GM12878 (cell line): ENCODE results near the gene HAVCR1.

Experiments used
- BHLHE40 ChIP-seq, 2 experiments: fragments of 450-650 bp in 1 of 2; IDR thresholded peaks; 2 replicates each; pipeline ENCODE4 v1.6.1; 2011 to 2017; ENCODE audit warnings: low read depth in 2 of 2, borderline replicate concordance in 1 of 2, improper control_type of control experiment in 1 of 2, low read length in 1 of 2, mild to moderate bottlenecking in 1 of 2
- CEBPB ChIP-seq, 2 experiments: fragments of 150-350 bp in 1 of 2; IDR thresholded peaks; 2 replicates each; pipeline ENCODE4 v1.6.1; 2012 to 2014; ENCODE audit warnings: low read depth in 2 of 2, low read length in 2 of 2, borderline replicate concordance in 1 of 2, inconsistent platforms in 1 of 2
- CTCF ChIP-seq, 3 experiments: IDR thresholded peaks in 2 of 3; conservative IDR thresholded peaks in 1 of 3; 2 replicates each; pipeline ENCODE4 v1.5.1; 2011; ENCODE audit warnings: low read depth in 3 of 3, low read length in 3 of 3, mild to moderate bottlenecking in 3 of 3, control low read depth in 2 of 3, moderate library complexity in 2 of 3, inconsistent platforms in 1 of 3, mixed read lengths in 1 of 3; ENCODE audit not compliant: control insufficient read depth in 2 of 3, insufficient read depth in 1 of 3; ENCODE audit errors: extremely low read depth in 1 of 3
- EZH2 ChIP-seq: IDR thresholded peaks from 2 replicates; pipeline ENCODE4 v1.6.1; 2012; ENCODE audit warnings: low read depth, mild to moderate bottlenecking, control low read depth, inconsistent platforms, low read length, borderline replicate concordance; ENCODE audit not compliant: control insufficient read depth
- MLLT1 ChIP-seq: fragments of 450-650 bp; IDR thresholded peaks from 2 replicates; pipeline ENCODE4 v1.6.1; 2016; ENCODE audit warnings: mild to moderate bottlenecking
- POLR2A ChIP-seq: IDR thresholded peaks from 2 replicates; pipeline ENCODE4 v1.6.1; 2011; ENCODE audit warnings: low read depth, mild to moderate bottlenecking, low read length
- RAD21 ChIP-seq: IDR thresholded peaks from 2 replicates; pipeline ENCODE4 v1.6.1; 2011; ENCODE audit warnings: mild to moderate bottlenecking, low read depth, low read length, moderate library complexity; ENCODE audit not compliant: insufficient read depth
- RCOR1 ChIP-seq: conservative IDR thresholded peaks from 2 replicates; pipeline ENCODE4 v1.6.1; 2012; ENCODE audit warnings: low read depth, low read length, improper control_type of control experiment
- RFX5 ChIP-seq: IDR thresholded peaks from 2 replicates; pipeline ENCODE4 v1.6.1; 2011; ENCODE audit warnings: low read depth, low read length, improper control_type of control experiment
- SIX5 ChIP-seq: IDR thresholded peaks from 2 replicates; pipeline ENCODE4 v1.6.1; 2011; ENCODE audit warnings: mild to moderate bottlenecking, low read depth, low read length, moderate library complexity; ENCODE audit not compliant: severe bottlenecking
- SP1 ChIP-seq: IDR thresholded peaks from one replicate; pipeline ENCODE4 v1.6.1; 2011; ENCODE audit warnings: low read depth, low read length
- TAF1 ChIP-seq: IDR thresholded peaks from 2 replicates; pipeline ENCODE4 v1.6.1; 2011; ENCODE audit warnings: mild to moderate bottlenecking, low read depth, low read length, borderline replicate concordance
- ZNF592 ChIP-seq: fragments of 450-650 bp; IDR thresholded peaks from 2 replicates; pipeline ENCODE4 v1.6.1; 2017; ENCODE audit warnings: mild to moderate bottlenecking, moderate library complexity

- TF ChIP-seq SIX5 = no peak
- no peak for TF ChIP-seq CTCF (IDR thresholded peaks at IDR 0.05 in 2 of 3, conservative IDR thresholded peaks at IDR 0.05 in 1 of 3; ENCODE audit: control insufficient read depth in 2 of 3, extremely low read depth in 1 of 3, insufficient read depth in 1 of 3, low read depth in 3 of 3, low read length in 3 of 3)
- no peak for TF ChIP-seq EZH2
- no peak for TF ChIP-seq POLR2A
- TF ChIP-seq RCOR1 = no peak
- TF ChIP-seq RAD21 = no peak
- TF ChIP-seq RFX5 = no peak
- no peak for TF ChIP-seq CEBPB (IDR thresholded peaks at IDR 0.05; ENCODE audit: borderline replicate concordance in 1 of 2, low read depth in 2 of 2, low read length in 2 of 2)
- no peak for TF ChIP-seq BHLHE40 (IDR thresholded peaks at IDR 0.05; ENCODE audit: borderline replicate concordance in 1 of 2, low read depth in 2 of 2, low read length in 1 of 2)
- no peak for TF ChIP-seq SP1
- TF ChIP-seq ZNF592 = no peak
- TF ChIP-seq TAF1 = no peak
- no peak for TF ChIP-seq MLLT1
Observed at GRCh38 chr5:157086751-157087359, 27.9 kb upstream of the HAVCR1 start.
